Middle frontal gyrus (tissue), 1 donor: Measurements from ENCODE around the gene DNMT3B.
"Not testable (repeated sequence)": the region's sequence is repeated elsewhere in the genome, so short reads cannot be mapped to it uniquely, and the experiment has no call there.

Source experiments
- DNase-seq: peaks from one replicate; pipeline ENCODE4 v3.0.0-alpha.2; 2015; ENCODE audit warnings: low spot score; ENCODE audit errors: extremely low spot score

The DNMT3B gene

DNA sequence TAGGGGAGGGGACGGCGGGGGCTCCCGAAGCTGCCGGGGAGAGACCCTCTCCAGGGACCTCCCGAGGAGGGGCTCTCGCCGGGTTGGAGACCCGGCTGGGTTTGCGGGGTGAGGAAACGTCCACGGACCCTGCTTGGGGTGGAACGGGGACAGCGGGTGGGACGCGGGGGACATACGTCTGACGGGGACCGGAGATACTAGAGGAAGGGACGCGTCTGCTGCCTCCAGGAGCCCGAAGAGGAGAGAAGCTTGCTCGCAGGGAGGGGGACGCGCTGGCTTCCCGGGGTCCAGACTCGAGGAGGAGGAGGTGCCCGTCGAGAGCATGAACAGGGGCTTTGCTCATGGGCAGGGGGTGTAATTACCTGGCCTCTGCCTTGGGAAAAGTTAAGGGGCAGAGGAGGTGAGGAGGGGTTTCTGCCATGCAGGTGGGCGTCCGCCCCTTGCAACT, 593 bp downstream of the DNMT3B start:
- DNase-seq, result no peak

DNA sequence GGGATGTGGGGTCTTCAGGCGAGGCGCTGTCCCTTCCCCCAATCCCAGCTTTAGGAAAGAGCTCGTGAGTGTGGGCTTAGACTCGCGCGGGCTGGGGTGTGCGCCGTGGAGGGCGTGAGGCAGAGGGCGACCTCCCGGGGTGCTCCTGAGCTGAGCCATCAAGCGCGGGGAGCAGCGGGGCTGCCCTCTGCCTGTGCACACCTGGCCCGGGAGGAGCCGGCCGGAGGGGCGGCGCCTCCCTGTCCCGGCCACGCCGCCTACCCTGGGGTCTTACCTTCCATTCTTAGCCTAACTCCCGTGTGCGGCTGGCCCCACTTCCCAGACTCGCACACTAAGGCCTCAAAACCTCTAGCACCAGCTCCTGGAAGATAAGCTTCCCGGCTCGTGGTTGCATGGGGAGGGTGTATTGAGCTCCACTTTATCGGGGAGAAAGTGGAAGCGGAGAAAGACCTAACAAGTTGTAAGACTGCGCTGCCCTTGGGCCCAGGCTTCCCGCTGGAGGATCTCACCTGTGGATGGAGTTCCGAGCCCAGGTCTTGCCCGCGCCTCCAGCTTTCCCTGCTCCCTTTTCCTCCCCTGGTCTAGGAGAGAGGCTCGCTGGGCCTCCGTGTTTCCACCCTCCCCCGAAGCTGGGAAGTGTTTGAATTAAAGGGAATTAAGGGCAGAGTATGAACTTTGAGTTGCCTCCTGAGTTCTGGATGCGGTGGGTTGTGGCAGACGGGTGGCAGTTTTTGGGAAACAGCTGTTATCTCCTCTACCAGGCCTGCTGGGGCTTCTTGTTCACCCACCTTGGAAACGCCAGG, 1.2 kb downstream of the DNMT3B start:
- DNase-seq, result no peak

DNA sequence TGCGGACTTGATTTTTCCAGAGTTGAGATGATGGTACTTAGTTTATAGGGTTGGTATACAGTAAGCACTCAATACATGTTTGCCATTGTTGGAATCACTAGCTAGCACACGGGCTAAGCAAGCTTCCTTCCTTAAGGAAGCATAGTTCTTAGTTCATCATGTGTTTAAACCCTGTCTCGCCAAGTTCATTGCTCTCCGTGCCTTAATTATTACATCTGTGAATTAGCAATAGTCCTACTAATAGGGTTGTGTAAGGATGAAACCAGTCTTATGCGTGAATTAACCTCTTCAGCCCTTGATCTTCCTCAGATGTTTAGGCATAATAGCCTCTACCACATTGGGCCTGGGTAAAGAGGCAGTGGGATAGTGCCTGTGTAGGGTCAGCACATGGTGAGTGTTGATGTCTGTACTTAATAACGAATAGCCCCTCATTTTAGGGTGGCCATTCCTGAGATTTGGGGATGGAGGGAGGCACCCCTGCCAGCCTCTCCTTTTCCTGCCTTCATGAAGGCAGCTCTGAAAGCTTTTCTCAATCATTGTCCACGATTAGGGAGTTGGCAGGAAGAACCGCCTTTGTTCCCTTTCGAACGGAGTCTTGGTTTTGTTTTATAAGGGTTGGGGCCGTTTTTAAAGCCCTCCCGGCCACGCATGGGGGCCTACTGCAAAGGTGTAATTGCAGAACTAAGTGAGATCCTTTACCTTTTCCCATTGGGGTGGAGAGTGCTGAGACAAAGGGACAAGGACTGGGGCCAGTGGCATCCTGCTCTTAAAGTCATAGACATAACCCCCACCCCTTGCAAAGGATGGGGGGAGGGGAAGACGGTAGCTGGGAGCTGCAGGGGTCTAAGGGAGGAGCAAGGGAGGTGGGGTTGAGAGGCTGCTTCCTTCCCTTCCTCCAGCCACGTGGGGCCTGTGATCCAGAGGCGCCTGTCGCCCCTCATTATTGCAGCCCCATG, 2.1 kb downstream of the DNMT3B start:
- DNase-seq, result no peak

DNA sequence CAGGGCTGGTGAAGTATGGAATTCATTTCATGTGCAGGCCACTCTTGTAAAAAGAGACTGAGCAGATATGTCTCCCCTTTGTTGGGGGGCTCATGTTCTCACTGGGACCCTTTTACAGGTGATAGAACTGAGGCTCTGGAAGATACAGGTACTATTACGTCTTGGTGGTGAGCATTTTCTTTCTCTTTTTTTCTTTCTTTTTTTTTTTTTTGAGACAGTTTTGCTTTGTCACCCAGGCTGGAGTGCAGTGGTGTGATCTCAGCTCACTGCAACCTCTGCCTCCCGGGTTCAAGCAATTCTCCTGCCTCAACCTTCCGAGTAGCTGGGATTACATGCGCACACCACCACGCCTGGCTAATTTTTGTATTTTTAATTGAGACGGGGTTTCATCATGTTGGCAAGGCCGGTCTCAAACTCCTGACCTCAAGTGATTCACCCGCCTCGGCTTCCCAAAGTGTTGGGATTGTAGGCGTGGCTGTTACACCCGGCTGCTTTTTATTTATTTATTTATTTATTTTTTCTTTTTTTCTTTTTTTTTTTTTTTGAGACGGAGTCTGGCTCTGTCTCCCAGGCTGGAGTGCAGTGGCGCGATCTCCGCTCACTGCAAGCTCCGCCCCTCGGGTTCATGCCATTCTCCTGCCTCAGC, 3.2 kb downstream of the DNMT3B start:
- not testable (repeated sequence) for DNase-seq

DNA sequence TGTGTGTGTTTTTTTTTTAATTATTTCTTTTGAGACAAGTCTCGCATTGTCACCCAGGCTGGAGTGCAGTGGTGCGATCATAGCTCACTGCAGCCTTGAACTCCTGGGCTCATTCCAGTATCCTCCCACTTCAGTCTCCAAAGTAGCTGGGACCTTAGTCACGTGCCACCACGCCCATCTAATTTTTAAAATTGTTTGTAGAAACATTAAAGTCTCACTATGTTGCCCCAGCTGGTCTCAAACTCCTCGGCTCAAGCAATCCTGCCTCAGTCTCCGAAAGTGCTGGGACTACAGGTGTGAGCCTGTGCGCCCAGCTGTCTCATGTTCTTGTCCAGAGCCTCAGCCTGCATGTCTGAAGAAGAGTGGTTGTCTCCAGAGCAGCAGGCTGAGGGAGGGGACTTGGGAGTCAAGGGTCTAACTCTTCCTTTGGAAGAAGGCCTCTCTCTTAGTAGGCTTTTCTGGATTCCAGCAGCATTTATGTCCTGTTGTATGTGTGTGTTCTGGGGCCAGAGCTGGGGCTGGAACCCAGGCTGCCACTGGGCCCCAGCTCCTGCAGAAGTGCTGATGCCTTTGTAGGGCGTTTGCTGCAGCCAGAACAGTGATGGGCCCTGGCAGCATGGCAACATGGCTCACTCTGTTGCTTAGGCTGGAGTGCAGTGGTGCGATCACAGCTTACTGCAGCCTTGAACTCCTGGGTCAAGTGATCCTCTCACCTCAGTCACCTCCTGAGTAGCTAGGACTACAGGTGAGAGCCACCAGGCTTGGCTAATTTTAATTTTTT, 5.4 kb downstream of the DNMT3B start:
- DNase-seq, result no peak

DNA sequence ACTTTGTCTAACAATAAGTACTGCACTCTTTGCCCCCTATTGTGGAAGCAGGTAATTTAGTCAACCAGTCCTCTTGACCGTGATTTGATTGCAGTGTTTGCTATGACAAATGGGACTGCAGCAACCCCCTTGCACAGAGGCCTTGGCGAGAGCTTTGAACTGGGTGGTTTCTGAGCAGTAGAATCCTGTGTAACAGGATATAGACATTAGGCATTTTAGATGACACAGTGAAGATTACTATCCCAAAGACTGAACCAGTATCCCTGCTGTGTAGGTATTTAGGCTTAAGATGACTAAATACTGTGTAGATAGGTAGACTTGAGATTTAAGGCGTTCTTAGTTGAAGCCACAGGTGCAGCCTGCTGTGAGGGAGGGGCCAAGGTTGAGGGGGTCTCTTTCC, 9.9 kb downstream of the DNMT3B start:
- DNase-seq, result no peak

DNA sequence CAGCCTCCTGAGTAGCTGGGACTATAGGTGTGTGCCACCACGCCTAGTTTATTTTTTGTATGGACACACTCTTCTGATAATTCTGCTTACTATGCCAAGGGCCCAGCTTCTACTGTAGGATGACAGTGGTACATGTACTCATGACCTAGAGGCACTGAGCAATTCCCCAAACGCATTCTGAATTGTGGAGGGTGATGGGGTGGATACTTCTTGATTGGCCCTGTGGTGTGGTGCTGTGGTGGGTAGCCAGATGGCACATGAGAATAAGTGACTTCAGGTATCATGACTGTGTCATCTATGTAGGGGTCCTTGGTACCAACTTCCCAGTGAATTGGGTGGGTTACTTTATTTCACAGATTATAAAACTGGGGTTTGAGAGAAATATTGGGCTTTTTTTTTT, 11.0 kb downstream of the DNMT3B start:
- no peak for DNase-seq

DNA sequence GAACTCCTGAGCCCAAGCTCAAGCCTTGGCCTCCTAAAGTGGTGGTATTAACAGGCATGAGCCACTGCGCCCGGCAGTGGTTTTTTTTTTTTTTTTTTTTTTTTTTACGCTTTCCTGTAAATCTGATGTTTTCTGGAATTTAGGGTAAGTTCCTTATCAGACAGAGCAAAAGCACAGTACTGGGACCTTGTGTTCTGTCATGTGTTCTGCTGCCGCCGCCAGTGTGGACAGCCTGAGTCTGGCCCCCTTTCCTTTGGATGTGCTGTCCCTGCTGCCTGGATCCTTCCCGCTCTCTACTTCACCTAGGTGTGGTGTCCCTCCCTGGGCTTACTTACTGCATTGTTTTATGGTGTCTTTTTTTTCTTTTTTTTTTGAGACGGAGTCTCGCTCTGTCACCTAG, 11.7 kb downstream of the DNMT3B start:
- no peak for DNase-seq

DNA sequence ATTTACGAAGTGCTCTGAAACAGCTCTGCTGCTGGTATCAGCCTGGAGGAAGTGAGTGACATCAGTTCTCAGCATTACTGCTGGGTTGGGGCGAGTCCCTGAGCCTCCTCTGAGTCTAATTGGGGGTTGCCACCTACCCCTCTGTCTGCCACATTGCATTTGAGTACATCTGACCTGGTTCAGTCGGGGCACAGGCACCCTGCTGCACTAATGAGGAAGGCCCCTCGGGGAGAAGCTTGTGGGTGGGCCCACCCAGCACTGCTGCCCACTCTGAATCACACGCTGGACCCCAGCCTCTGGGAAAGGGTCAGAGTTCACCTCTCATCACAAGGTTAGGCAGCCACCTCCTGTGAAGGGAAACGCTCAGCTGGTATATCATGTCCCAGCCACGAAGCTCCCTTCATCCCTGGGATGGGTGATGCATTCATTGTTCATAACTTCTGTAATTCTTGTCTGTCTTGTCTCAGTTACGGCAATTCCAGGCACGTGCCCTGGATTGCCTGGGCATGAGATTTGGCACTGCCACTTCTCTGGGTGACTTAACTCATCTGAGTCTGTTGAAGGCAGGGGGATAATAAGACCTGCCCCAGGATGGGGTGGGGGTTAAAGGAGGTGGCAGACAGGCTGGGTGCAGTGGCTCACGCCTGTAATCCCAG, 13.3 kb downstream of the DNMT3B start:
- DNase-seq, result no peak

DNA sequence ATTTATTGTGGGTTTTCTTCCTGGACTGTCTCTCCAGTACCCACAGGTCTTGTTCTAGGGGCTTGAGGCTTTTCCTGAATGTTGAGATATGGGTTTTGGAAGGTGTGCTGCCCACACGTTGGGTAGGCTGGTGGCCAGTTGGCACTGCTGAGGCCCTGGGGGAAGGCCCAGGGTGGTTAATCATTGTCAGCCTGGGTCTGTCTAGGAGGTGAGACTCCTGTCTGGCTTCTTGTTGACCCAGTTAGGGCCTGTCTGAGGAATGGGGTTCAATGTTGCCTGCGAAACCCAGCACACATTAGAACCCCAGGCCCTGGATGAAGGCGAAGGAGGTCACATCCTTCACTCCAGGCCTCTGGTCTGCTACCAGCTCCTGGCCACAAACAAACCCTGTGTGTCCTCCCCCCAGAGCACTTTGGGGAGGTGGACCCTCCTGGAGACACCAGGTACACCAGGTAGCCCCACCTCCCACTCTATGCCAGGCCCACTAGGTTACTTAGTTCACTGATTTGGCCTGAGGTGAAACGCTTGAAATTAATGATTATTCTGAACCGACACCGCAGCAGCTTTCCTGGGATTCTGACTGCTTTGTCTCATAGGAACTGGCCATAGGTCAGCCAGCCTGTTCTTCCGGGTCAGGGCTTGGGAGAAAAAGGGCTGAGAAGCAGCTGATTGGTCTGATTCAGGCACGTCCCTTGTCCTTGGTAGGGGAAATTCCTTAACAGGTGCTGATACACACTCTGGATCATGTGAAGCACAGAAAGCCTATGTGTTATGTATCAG, 15.2 kb downstream of the DNMT3B start:
- DNase-seq, result no peak

DNA sequence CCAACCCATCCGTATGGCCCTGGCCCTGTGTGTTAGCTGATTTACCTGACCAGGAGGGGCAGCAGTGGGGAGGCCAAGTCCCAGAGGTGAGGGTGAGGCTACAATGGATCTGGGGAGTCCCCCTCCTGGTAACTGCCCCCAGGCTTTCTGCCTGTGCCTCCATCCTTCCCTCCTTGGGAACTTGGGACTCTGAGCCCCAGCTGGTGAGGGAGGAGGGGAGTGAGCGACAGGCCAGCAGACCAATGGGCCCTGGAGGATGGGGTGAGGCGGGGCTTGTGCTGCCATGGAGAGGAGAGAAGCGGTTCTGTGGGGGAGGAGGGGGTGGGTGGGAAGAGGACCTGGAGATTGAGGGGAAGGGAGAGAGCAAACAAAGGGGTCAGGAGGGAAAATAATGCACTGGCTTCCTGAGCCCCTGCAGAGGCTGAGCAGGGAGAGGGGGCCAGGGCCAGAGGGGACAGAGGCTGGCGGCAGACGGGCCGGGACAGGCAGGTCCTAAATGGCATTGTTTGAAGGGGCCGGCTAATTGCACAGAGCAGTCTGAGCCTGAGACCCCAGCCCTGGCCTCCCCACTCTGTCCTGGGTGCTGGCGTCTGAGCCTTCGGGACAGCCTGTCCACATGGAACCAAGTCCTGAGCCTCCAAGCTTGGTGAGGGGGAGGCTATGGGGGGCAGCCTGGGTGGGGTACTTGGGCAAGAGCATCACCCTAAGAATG, 17.5 kb downstream of the DNMT3B start:
- DNase-seq, result no peak

DNA sequence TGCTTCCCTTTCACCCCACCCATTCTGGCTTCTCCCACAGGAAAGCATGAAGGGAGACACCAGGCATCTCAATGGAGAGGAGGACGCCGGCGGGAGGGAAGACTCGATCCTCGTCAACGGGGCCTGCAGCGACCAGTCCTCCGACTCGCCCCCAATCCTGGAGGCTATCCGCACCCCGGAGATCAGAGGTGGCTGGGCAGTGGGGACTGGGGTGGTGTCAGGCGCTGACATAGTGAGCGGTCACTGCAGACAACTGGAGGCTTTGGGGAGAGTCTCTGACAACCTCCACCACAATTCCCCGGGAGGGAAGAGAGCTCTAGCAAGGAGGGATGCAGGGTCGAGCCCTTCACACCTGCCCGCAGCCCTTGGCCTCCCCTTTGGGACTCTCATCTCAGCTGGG, 18.1 kb downstream of the DNMT3B start:
- DNase-seq, result no peak

DNA sequence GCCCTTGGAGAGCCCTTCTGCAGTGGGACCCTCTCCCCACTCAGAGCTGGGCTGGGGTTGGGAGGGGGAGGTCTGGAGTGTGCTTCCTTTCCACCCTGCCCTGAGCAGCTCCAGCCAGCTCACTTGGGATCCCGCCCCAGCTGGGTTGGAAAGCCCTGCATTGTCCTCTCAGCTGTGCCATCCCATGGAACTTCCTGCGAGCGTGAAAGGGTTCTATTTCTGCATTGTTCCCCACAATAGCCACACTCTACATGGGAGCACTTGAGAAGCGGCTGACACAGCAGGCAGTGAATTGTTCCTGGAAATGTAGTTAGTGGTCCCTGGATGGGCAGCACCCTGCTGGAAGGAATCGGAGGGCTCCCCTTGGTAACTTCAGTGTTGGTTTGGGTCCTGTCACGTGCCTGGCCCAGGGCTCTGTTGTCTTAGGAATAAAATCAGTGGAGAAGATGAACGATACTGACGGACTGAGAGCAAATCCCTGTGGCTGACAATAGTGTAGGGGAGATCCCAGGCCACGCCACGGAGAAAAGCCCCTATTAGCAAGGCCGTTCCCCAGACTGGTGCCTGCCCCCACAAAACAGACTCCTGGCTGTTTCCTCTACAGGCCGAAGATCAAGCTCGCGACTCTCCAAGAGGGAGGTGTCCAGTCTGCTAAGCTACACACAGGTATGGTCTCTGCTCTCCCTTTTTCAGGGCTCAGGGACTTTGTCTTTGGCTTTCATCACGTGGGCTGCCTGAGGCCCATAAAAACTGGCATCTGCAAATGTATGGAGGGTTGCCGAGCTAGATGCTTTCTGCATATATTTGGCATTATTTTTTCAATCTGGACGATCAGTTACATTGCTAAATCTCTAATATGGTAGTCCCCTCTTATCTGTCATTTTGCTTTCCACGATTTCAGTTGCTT, 18.8 kb downstream of the DNMT3B start:
- DNase-seq, result peak; percentile 33

DNA sequence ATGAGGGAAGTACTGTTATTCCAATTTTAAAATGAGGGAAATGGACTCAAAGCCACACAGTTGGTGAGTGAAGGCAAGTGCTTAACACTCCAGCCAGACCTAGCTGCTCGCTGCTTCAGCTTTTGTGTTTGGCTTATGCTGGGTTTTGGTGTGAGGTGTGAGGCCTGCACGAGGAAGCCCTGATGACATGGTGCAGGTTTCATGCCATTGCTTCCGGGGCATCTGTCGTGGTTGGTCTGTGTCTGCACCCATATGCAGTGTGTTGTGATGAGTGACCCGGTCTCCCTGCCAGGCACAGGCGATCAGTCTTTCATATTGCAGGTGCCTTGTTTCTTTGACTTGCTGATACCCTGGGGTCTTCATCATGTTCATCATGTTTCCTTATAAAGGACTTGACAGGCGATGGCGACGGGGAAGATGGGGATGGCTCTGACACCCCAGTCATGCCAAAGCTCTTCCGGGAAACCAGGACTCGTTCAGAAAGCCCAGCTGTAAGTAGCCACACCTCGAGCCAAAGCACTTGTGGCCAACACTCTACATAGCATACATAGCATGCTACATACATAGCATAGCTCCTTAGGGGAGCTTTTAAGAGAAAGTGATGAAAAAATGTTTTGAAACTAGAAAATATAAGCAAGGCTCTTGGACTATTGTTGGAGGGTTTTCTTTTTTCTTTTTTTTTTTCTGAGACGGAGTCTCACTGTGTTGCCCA, 22.3 kb downstream of the DNMT3B start:
- DNase-seq, result no peak

DNA sequence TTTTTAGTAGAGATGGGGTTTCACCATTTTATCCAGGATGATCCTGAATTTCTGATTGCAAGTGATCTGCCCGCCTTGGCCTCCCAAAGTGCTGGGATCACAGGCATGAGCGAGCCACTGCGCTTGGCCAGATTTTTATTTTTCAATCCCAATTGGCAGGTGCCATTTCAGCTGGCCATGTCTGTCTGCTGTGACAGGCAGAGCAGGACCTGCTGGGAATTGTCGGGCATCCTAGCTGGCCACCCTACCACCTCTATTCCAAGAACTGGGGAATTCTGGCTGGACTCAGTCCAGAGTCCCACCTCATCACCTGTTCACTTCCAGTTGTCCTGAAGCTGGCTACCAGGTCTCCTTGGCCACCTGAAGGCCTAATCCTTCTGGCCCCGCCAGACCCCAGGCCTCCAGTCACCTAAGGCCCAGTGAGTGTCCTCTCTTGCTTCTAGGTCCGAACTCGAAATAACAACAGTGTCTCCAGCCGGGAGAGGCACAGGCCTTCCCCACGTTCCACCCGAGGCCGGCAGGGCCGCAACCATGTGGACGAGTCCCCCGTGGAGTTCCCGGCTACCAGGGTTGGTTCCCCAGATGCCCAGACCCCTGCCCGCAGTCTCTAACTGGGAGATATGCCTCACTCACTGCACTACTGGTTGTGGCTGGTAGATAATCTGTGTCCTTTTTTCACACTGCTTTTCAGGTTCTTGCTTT, 24.0 kb downstream of the DNMT3B start:
- no peak for DNase-seq

DNA sequence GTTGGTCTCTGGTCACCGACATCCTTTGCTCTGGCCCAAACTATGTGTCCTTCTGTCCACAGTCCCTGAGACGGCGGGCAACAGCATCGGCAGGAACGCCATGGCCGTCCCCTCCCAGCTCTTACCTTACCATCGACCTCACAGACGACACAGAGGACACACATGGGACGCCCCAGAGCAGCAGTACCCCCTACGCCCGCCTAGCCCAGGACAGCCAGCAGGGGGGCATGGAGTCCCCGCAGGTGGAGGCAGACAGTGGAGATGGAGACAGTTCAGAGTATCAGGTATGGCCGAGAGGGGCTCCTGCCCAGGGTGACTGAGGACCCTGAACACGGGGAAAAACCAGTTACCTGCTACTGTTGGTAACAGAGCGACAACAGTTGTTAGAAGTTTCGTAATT, 25.0 kb downstream of the DNMT3B start:
- DNase-seq, result no peak
